Glutamatergic neuron (in vitro differentiated cells): ENCODE results near the gene BAG2. TPM values are rescaled to one million over a fixed set of nuclear protein-coding genes. Genes with fewer than 3 reads are reported as not detected.

ENCODE experiments used
- DNase-seq: peaks from one replicate; pipeline ENCODE4 v3.0.0; 2022
- H3K27ac Mint-ChIP-seq: one replicate; pipeline ENCODE4 v1.8.0; 2020; ENCODE audit warnings: mild to moderate bottlenecking, mixed read lengths, inconsistent platforms; ENCODE audit not compliant: unreplicated experiment
- H3K27me3 Mint-ChIP-seq: one replicate; pipeline ENCODE4 v1.8.0; 2020; ENCODE audit warnings: mild to moderate bottlenecking, moderate library complexity, mixed read lengths, inconsistent platforms; ENCODE audit not compliant: unreplicated experiment
- H3K36me3 Mint-ChIP-seq: one replicate; pipeline ENCODE4 v1.8.0; 2020; ENCODE audit warnings: mild to moderate bottlenecking, mixed read lengths, inconsistent platforms; ENCODE audit not compliant: unreplicated experiment
- H3K4me1 Mint-ChIP-seq: one replicate; pipeline ENCODE4 v1.8.0; 2020; ENCODE audit warnings: mild to moderate bottlenecking, low read depth, mixed read lengths, inconsistent platforms; ENCODE audit not compliant: unreplicated experiment
- H3K4me3 Mint-ChIP-seq: one replicate; pipeline ENCODE4 v1.8.0; 2020; ENCODE audit warnings: mild to moderate bottlenecking, mixed read lengths, inconsistent platforms; ENCODE audit not compliant: unreplicated experiment
- H3K9me3 Mint-ChIP-seq: one replicate; pipeline ENCODE4 v1.8.0; 2020; ENCODE audit warnings: mild to moderate bottlenecking, moderate library complexity, mixed read lengths, inconsistent platforms; ENCODE audit not compliant: unreplicated experiment
- total RNA-seq: library from RNA; stranded (reverse); fragmentation: NEBNext Ultra II Directional; extraction: Animal tissue kit (Norgen Biotek cat#: 25700); gene quantifications from one replicate; pipeline ENCODE4 v1.2.1, GENCODE V29; 2021; ENCODE audit not compliant: unreplicated experiment
- TF ChIP-seq, protein P1 (sequence below): fragments of 200-600 bp; sonication (generic); IDR thresholded peaks from one replicate; pipeline ENCODE4 v1.5.0; 2021; ENCODE audit not compliant: partially characterized antibody, unreplicated experiment

Gene BAG2
- total RNA-seq, 1 donor from 2014 or later, result 1.2 TPM

- H3K4me3 Mint-ChIP-seq, result no peak overlapping the region
- peaks cover 4% of the 10 kb centered on the region for H3K4me1 Mint-ChIP-seq
- no peak for DNase-seq
- H3K27ac Mint-ChIP-seq, result no peak overlapping the region
- no peaks in the 10 kb centered on the region for H3K27me3 Mint-ChIP-seq
- H3K9me3 Mint-ChIP-seq, result no peaks in the 10 kb centered on the region
- no peaks in the 10 kb centered on the region for H3K36me3 Mint-ChIP-seq
- TF ChIP-seq, protein P1, sequence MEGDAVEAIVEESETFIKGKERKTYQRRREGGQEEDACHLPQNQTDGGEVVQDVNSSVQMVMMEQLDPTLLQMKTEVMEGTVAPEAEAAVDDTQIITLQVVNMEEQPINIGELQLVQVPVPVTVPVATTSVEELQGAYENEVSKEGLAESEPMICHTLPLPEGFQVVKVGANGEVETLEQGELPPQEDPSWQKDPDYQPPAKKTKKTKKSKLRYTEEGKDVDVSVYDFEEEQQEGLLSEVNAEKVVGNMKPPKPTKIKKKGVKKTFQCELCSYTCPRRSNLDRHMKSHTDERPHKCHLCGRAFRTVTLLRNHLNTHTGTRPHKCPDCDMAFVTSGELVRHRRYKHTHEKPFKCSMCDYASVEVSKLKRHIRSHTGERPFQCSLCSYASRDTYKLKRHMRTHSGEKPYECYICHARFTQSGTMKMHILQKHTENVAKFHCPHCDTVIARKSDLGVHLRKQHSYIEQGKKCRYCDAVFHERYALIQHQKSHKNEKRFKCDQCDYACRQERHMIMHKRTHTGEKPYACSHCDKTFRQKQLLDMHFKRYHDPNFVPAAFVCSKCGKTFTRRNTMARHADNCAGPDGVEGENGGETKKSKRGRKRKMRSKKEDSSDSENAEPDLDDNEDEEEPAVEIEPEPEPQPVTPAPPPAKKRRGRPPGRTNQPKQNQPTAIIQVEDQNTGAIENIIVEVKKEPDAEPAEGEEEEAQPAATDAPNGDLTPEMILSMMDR, result no peak
Measured at GRCh38 chr6:57201718-57202117, 29.6 kb downstream of the BAG2 start.

DNA sequence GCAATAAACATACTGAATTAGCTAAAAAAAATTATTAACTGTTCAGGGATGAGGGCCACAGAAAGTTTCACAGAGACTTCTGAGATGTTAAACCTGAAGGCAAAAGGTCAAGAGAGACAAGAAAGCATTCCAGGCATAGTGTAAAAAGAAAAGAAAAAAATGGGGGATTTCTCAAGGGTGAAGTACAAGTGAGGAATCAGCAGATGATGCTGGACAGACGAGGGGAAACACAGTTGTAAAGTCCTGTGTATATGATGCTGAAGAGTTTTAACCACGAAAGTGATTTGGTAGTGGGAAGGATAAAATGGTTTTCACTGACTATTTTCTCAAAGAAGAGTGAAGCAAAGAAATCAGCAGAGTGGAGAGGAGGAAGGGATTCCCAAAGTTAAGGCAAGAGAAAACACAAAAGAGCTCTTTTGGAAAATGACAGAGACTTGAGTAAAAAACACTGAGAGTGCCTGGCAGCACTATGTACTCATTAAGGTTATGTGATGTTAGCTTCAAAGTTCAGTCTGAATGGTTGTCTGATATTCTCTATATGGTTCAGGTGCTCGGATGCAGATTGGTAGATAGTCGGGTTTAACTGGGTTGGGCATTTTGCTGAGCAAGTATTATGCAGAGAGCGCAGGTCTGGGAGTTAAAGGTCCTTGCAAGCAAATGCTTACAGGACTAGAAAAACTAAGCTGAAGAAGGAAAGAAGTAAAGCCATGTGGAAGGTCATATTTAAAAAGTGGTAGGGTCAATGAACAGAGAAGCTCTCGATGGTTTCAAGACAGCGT is 33.6 kb downstream of the BAG2 start:
- Mint-ChIP-seq H3K27ac (no peak overlapping the region), H3K9me3 (no peaks in the 10 kb centered on the region), H3K27me3 (no peaks in the 10 kb centered on the region), H3K36me3 (no peaks in the 10 kb centered on the region), H3K4me1 (peaks cover 4% of the 10 kb centered on the region), H3K4me3 (no peak overlapping the region)
- DNase-seq, result no peak
- TF ChIP-seq, protein P1, result no peak

- Mint-ChIP-seq H3K27me3 (no peaks in the 10 kb centered on the region), H3K27ac (no peak overlapping the region), H3K36me3 (no peaks in the 10 kb centered on the region), H3K4me1 (peaks cover 3% of the 10 kb centered on the region), H3K9me3 (no peaks in the 10 kb centered on the region), H3K4me3 (no peak overlapping the region)
- TF ChIP-seq, protein P1, result no peak
- no peak for DNase-seq
Measured at GRCh38 chr6:57207141-57207540, 35.0 kb downstream of the BAG2 start.

GRCh38 chr6:57207872-57208271 is 35.7 kb downstream of the BAG2 start:
- no peaks in the 10 kb centered on the region for H3K9me3 Mint-ChIP-seq
- H3K27me3 Mint-ChIP-seq, result no peaks in the 10 kb centered on the region
- no peaks in the 10 kb centered on the region for H3K4me1 Mint-ChIP-seq
- H3K27ac Mint-ChIP-seq, result no peak overlapping the region
- TF ChIP-seq, protein P1, result no peak
- H3K36me3 Mint-ChIP-seq, result no peaks in the 10 kb centered on the region
- DNase-seq, result no peak
- no peak overlapping the region for H3K4me3 Mint-ChIP-seq

- Mint-ChIP-seq H3K4me1 (no peaks in the 10 kb centered on the region), H3K27me3 (no peaks in the 10 kb centered on the region), H3K4me3 (no peak overlapping the region), H3K9me3 (no peaks in the 10 kb centered on the region), H3K27ac (no peak overlapping the region), H3K36me3 (no peaks in the 10 kb centered on the region)
- TF ChIP-seq, protein P1, result no peak
- no peak for DNase-seq
Measured at GRCh38 chr6:57209030-57209429, 36.9 kb downstream of the BAG2 start.
